Suprapubic skin (tissue), 4 donors: ENCODE measurements around the gene UPF3A. TPM values are rescaled to one million over a fixed set of nuclear protein-coding genes. Genes with fewer than 3 reads are reported as not detected.
"Not testable (repeated sequence)": the region's sequence is repeated elsewhere in the genome, so short reads cannot be mapped to it uniquely, and the experiment has no call there.

Source experiments
- DNase-seq, 2 donors: peaks; one replicate each; pipeline ENCODE4 v3.0.0-alpha.2; 2019; ENCODE audit warnings: low spot score in 2 of 2
- H3K27ac ChIP-seq: fragments of 200-600 bp; sonication (generic); one replicate; pipeline ENCODE4 v1.5.1; 2019
- H3K27me3 ChIP-seq: fragments of 200-600 bp; sonication (generic); one replicate; pipeline ENCODE4 v1.5.1; 2019
- H3K36me3 ChIP-seq: fragments of 200-600 bp; sonication (generic); one replicate; pipeline ENCODE4 v1.5.1; 2019
- H3K4me1 ChIP-seq: fragments of 200-600 bp; sonication (generic); one replicate; pipeline ENCODE4 v1.5.1; 2019
- H3K4me3 ChIP-seq: fragments of 200-600 bp; sonication (generic); one replicate; pipeline ENCODE4 v1.5.1; 2019; ENCODE audit warnings: mild to moderate bottlenecking
- H3K9me3 ChIP-seq: fragments of 200-600 bp; sonication (generic); one replicate; pipeline ENCODE4 v1.5.1; 2019
- EP300 ChIP-seq: sonication (generic); formaldehyde crosslinking; IDR thresholded peaks from one replicate; pipeline ENCODE4 v1.6.1; 2017; ENCODE audit warnings: antibody characterized with exemption
- POLR2A ChIP-seq, 2 donors: fragments of 450-650 bp; IDR thresholded peaks; one replicate each; pipeline ENCODE4 v1.6.1; 2017; ENCODE audit warnings: antibody characterized with exemption in 2 of 2, mild to moderate bottlenecking in 2 of 2, moderate library complexity in 2 of 2
- POLR2AphosphoS5 ChIP-seq, 3 donors: sonication (generic); formaldehyde crosslinking; IDR thresholded peaks; one replicate each; pipeline ENCODE4 v1.6.1; 2017; ENCODE audit warnings: antibody characterized with exemption in 3 of 3
- WGBS: methylation state at CpG from one replicate; pipeline ENCODE4 v1.1.5; 2018; 5-methylcytosine and 5-hydroxymethylcytosine counted together
- total RNA-seq, 4 donors: library from RNA; depleted of rRNA; stranded (reverse); fragments of >200 nt; gene quantifications; one replicate each; pipeline ENCODE4 v1.1.0, GENCODE V29; 2016
- TF ChIP-seq, protein P1 (sequence below), 2 donors: fragments of 200-600 bp in 1 of 2; fragments of 450-650 bp in 1 of 2; sonication (generic) in 1 of 2; IDR thresholded peaks; one replicate each; pipeline ENCODE4 v1.5.1; 2016 to 2019; ENCODE audit warnings: antibody characterized with exemption in 2 of 2, mild to moderate bottlenecking in 1 of 2, moderate library complexity in 1 of 2

UPF3A gene
- total RNA-seq, 4 donors from 2014 or later: 17.6 to 57.3 (median 30.8) TPM

DNA sequence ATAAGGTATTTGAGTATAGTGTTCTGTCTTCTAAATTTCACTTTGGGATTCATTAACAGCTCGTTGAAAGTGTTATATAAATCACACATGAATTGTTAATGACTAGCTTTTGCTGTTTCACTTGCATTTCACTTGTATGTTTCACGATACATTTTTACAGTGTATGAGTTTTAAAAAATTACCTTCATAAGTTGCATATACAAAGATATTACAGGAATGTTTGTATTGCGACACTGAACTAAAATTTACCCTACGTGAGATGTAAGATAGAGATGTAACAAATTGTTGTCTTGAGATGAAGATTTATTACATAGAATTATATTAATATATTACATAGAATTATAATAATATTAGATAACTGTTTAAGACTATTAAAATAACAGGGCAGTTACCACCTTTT is 45.2 kb upstream of the UPF3A start:
- no peak overlapping the region for H3K27ac ChIP-seq
- 59% methylated on average over 4 of the region's 4 CpGs for WGBS

DNA sequence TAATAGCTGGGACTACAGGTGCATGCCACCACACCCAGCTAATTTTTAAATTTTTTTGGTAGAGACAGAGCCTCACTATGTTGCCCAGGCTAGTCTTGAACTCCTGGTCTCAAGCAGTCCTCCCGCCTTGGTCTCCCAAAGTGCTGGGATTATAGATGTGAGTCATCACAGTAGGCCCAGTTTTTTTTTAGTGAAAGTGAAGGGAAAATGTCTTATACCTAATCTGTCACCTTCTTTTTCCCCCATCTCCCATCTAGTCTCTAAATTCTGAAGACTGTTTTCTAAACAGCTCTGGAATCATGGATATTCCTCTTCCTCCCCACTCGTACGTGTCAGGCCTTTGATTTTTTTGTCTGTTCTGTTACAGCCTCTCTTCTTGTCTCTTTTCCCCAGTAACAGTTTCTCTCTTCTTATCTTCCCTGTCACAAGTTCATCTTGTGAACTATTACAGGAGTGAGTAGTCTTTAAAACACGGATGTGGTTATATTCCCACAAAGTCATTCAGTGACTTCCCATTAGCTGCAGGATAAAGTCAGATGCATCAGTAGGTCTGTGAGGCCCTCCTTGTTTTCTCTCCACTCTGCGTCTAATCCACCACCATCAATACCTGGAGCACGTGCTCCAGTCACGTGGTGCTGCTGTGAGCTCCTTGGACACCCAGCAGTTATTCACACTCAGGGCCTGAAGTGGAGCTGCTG is 43.8 kb upstream of the UPF3A start:
- Histone ChIP-seq H3K27ac (no peak overlapping the region), H3K36me3 (peaks cover 59% of the 10 kb centered on the region), H3K4me1 (peaks cover 17% of the 10 kb centered on the region), H3K9me3 (no peaks in the 10 kb centered on the region), H3K27me3 (no peaks in the 10 kb centered on the region), H3K4me3 (no peak overlapping the region)
- TF ChIP-seq POLR2AphosphoS5 (IDR thresholded peaks at IDR 0.05): no peak
- 83% methylated on average over 7 of the region's 7 CpGs for WGBS
- DNase-seq: no peak

More for the DNA sequence above, 45.2 kb upstream of the UPF3A start:
- peaks cover 17% of the 10 kb centered on the region for H3K4me1 ChIP-seq
- no peak for DNase-seq
- TF ChIP-seq POLR2A (IDR thresholded peaks at IDR 0.05) (no peak), POLR2AphosphoS5 (IDR thresholded peaks at IDR 0.05) (no peak), EP300 (no peak)
- TF ChIP-seq, protein P1, sequence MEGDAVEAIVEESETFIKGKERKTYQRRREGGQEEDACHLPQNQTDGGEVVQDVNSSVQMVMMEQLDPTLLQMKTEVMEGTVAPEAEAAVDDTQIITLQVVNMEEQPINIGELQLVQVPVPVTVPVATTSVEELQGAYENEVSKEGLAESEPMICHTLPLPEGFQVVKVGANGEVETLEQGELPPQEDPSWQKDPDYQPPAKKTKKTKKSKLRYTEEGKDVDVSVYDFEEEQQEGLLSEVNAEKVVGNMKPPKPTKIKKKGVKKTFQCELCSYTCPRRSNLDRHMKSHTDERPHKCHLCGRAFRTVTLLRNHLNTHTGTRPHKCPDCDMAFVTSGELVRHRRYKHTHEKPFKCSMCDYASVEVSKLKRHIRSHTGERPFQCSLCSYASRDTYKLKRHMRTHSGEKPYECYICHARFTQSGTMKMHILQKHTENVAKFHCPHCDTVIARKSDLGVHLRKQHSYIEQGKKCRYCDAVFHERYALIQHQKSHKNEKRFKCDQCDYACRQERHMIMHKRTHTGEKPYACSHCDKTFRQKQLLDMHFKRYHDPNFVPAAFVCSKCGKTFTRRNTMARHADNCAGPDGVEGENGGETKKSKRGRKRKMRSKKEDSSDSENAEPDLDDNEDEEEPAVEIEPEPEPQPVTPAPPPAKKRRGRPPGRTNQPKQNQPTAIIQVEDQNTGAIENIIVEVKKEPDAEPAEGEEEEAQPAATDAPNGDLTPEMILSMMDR (IDR thresholded peaks at IDR 0.05): no peak
- H3K4me3 ChIP-seq: peak overlapping the region; percentile 92
- H3K36me3 ChIP-seq: peaks cover 45% of the 10 kb centered on the region
- H3K9me3 ChIP-seq: no peaks in the 10 kb centered on the region
- H3K27me3 ChIP-seq: no peaks in the 10 kb centered on the region

DNA sequence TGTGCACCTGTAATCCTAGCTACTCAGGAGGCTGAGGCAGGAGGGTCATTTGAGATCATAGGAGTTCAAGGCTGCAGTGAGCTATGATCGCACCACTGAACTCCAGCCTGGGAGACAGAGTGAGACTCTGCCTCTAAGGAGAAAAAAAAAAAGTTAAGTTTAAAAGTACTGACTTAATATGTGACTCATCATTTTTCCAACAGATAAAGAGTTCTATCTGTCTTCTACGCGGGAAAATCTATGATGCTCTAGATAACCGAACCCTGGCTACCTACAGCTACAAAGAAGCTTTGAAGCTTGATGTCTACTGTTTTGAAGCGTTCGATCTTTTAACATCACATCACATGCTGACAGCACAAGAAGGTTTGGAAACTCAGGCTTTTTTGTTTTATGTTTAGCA is 39.5 kb upstream of the UPF3A start:
- WGBS: 87% methylated on average over 6 of the region's 6 CpGs
- H3K9me3 ChIP-seq: no peaks in the 10 kb centered on the region
- H3K27ac ChIP-seq: no peak overlapping the region
- H3K27me3 ChIP-seq: no peaks in the 10 kb centered on the region
- no peak overlapping the region for H3K4me3 ChIP-seq
- H3K4me1 ChIP-seq: peaks cover 2% of the 10 kb centered on the region
- H3K36me3 ChIP-seq: peaks cover 100% of the 10 kb centered on the region
- DNase-seq: no peak
- TF ChIP-seq POLR2A (IDR thresholded peaks at IDR 0.05): no peak

DNA sequence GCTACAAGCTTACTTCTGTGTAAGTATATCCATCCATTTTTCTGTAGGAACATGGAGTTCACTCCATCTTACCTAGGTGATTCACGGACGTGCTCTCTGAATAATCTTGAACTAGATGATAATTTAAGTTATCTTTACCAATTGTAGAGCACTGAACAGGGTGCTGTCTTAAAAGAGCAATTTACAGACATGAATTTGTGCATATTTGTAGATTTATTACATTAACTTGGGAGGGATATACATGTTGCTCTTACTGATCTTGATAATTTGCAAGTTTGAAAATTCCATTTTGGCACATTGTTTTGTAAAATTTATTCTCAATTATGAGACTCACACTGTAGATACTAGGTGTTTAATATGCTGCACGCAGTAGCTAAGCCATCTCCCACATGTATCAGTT is 37.4 kb upstream of the UPF3A start:
- H3K36me3 ChIP-seq: peaks cover 99% of the 10 kb centered on the region
- H3K4me3 ChIP-seq: no peak overlapping the region
- H3K27me3 ChIP-seq: no peaks in the 10 kb centered on the region
- no peaks in the 10 kb centered on the region for H3K4me1 ChIP-seq
- WGBS: 95% methylated on average over 3 of the region's 3 CpGs
- H3K27ac ChIP-seq: no peak overlapping the region
- TF ChIP-seq, protein P1 (IDR thresholded peaks at IDR 0.05): no peak
- no peak for TF ChIP-seq POLR2A (IDR thresholded peaks at IDR 0.05)
- TF ChIP-seq EP300: no peak
- no peak for TF ChIP-seq POLR2AphosphoS5 (IDR thresholded peaks at IDR 0.05)
- DNase-seq: no peak
- no peaks in the 10 kb centered on the region for H3K9me3 ChIP-seq

DNA sequence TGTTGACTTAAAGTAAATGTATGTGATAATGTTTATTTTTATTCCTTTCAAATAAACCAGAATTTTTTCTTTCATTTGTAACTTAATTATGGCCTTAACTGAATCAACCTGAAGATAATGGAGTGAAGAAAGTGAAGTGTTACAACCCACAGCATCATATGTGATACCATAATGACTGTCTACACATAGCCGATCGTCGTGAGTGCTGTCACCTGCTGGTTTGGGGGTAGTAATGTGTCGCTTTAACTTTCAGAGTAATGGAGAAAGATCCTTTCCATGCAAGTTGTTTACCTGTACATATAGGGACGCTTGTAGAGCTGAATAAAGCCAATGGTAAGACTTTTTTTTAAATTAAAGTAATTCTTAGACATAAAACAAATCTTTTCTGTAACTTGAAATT is 36.8 kb upstream of the UPF3A start:
- 83% methylated on average over 5 of the region's 5 CpGs for WGBS
- H3K4me1 ChIP-seq: no peaks in the 10 kb centered on the region
- TF ChIP-seq POLR2A (IDR thresholded peaks at IDR 0.05) (no peak), EP300 (no peak)
- no peaks in the 10 kb centered on the region for H3K9me3 ChIP-seq
- no peak for DNase-seq
- H3K27me3 ChIP-seq: no peaks in the 10 kb centered on the region
- no peak overlapping the region for H3K4me3 ChIP-seq
- H3K36me3 ChIP-seq: peaks cover 98% of the 10 kb centered on the region
- no peak overlapping the region for H3K27ac ChIP-seq

DNA sequence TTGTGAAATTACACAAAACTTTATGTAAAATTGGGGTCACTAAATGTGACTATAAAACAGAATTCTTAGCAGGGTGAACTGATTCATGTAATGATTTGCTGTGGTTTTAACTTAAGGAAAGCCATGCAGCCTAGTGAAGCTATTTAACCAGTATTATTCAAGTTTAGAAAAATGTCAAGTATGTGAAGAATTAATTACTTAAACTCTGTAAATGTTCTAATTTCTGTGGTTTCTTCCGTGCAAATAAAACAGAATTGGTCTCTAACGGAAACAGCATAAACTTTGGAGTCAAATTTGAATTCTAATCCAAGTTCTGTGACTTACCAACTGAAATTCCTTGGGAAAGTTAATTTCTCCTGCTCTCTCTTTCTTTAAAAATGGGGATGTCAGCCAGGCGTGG is 33.4 kb upstream of the UPF3A start:
- no peaks in the 10 kb centered on the region for H3K4me1 ChIP-seq
- WGBS: 82% methylated on average over 3 of the region's 3 CpGs
- TF ChIP-seq, protein P1 (IDR thresholded peaks at IDR 0.05): no peak
- TF ChIP-seq POLR2A (IDR thresholded peaks at IDR 0.05): no peak
- no peak for TF ChIP-seq POLR2AphosphoS5 (IDR thresholded peaks at IDR 0.05)
- no peak for TF ChIP-seq EP300
- H3K27ac ChIP-seq: no peak overlapping the region
- H3K4me3 ChIP-seq: no peak overlapping the region
- H3K36me3 ChIP-seq: peaks cover 97% of the 10 kb centered on the region
- no peaks in the 10 kb centered on the region for H3K27me3 ChIP-seq
- DNase-seq: no peak
- H3K9me3 ChIP-seq: no peaks in the 10 kb centered on the region

DNA sequence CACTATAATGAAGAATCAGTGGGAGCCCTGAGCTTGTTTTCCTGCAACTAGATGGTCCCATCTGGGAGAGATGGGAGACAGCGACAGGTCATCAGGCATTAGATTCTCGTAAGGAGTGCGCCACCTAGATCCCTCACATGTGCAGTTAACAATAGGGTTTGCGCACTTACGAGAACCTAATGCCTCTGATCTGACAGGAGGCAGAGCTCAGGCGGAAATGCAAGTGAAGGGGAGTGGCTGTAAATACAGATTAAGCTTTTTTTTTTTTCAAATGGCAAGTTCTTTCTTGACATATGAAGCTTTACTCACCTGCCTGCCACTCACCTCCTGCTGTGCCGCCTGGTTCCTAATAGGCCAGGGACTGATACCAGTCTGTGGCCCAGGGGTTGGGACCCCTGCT is 32.3 kb upstream of the UPF3A start:
- DNase-seq: no peak
- Histone ChIP-seq H3K27me3 (no peaks in the 10 kb centered on the region), H3K36me3 (peaks cover 96% of the 10 kb centered on the region), H3K27ac (no peak overlapping the region), H3K9me3 (no peaks in the 10 kb centered on the region), H3K4me3 (no peak overlapping the region), H3K4me1 (no peaks in the 10 kb centered on the region)
- TF ChIP-seq, protein P1 (IDR thresholded peaks at IDR 0.05): no peak
- TF ChIP-seq POLR2AphosphoS5 (IDR thresholded peaks at IDR 0.05): no peak
- no peak for TF ChIP-seq POLR2A (IDR thresholded peaks at IDR 0.05)
- TF ChIP-seq EP300: no peak
- WGBS: 70% methylated on average over 7 of the region's 7 CpGs

DNA sequence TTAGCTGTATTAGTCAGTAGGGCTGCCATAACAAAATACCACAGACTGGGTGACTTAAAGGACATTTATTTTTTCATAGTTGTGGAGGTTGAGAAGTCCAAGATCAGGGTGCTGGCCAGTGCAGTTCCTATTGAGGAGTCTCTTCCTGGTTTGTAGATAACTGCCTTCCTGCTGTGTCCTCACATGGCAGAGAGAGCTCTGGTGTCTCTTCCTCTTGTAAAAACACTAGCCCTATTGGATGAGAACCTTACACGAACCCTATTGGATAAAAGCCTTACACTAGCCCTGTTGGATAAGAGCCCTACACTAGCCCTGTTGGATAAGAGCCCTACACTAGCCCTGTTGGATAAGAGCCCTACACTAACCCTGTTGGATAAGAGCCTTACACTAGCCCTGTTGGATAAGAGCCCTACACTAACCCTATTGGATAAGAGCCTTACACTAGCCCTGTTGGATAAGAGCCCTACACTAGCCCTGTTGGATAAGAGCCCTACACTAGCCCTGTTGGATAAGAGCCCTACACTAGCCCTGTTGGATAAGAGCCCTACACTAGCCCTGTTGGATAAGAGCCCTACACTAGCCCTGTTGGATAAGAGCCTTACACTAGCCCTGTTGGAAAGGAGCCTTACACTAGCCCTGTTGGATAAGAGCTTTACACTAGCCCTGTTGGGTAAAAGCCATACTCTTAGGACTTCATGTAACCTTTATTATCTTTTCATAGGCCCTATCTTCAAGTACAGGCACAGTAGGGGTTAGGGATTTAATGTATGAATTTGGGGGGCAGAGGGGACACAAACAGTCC is 29.6 kb upstream of the UPF3A start:
- not testable (repeated sequence) for DNase-seq, H3K27ac ChIP-seq, H3K4me1 ChIP-seq, H3K4me3 ChIP-seq, H3K27me3 ChIP-seq, H3K9me3 ChIP-seq
- 100% methylated on average over 1 of the region's 1 CpG for WGBS
- H3K36me3 ChIP-seq: peaks cover 93% of the 10 kb centered on the region
